Skeletal muscle satellite cell (primary cell): Measurements from ENCODE around the gene DGKD.

Experiments
- H3K27me3 ChIP-seq: 2 replicates; pipeline ENCODE4 v1.7.0; 2013; ENCODE audit warnings: low read length; ENCODE audit not compliant: control insufficient read depth, insufficient read depth
- H3K36me3 ChIP-seq: 2 replicates; pipeline ENCODE4 v1.7.0; 2013; ENCODE audit warnings: mild to moderate bottlenecking, control low read depth, low read length; ENCODE audit not compliant: insufficient read depth
- H3K4me1 ChIP-seq: 2 replicates; pipeline ENCODE4 v1.7.0; 2013; ENCODE audit warnings: low read length; ENCODE audit not compliant: control insufficient read depth, insufficient read depth
- H3K4me2 ChIP-seq: 2 replicates; pipeline ENCODE4 v1.7.0; 2013; ENCODE audit warnings: mild to moderate bottlenecking, low read length
- H3K4me3 ChIP-seq: 2 replicates; pipeline ENCODE4 v1.7.0; 2013; ENCODE audit warnings: low read length
- H3K9ac ChIP-seq: 2 replicates; pipeline ENCODE4 v1.7.0; 2013; ENCODE audit warnings: mild to moderate bottlenecking, low read depth, low read length, moderate library complexity
- H3K9me3 ChIP-seq: replicated peaks from 2 replicates; pipeline ENCODE4 v1.7.0; 2013; ENCODE audit warnings: mild to moderate bottlenecking, control low read depth, low read length

DGKD gene

DNA sequence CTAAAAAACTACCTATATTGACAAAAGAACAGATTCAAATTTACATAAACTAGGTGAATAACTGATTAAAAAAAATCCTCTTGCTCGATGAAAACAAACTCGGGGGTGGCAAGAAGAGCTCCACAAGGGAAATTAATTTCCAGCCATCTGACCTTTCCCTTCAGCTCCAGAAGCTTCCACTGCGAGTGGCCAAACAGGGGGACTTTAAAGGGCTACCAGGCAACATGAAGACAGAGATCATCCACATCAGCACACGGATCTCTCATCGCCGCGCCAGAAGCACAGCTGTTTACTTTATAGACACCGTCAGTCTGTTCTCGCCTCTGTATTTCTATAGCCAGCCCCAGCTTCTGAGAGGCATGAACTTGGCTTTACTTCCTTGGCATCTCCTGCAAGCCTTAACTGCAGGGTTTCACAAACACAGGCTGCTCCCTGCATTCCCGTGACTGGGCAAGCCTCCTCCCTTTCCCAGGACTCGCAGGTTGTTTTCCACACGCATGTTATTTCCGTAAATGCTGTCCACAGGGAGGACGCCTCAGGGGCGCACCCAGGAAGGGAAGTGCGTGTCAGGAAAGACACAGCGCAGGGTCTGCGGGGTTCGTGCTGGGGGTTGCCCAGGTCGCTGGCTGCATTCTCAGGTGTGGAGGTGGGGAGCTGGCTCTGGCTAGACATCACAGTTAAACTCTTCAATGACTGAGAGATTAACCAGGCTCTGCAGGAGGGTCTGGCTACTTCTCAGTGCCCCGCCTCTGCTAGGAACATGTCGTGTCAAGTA is 127.3 kb downstream of the DGKD start:
- Histone ChIP-seq H3K9ac (no peak overlapping the region), H3K36me3 (peaks cover 45% of the 10 kb centered on the region), H3K4me1 (peaks cover 11% of the 10 kb centered on the region)

DNA sequence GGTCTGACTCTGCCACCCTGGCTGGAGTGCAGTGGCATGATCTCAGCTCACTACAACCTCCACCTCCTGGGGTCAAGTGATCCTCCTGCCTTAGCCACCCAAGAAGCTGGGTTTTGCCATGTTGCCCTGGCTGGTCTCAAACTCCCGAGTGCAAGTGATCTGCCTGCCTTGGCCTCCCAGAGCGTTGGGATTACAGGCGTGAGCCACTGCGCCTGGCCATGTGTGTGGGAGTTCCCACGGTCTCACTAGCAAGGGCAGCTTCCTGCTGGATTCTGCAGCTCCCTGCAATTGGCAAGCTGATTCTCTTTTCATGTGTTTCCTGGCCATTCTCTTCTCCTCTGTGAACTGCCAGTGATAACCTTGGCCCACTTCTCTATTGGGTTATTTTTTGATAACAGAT is 128.3 kb downstream of the DGKD start:
- no peak overlapping the region for H3K4me2 ChIP-seq

More for the DNA sequence above, 127.3 kb downstream of the DGKD start:
- Histone ChIP-seq H3K9me3 (no peaks in the 10 kb centered on the region), H3K4me3 (no peak overlapping the region), H3K27me3 (no peaks in the 10 kb centered on the region), H3K4me2 (no peak overlapping the region)

DNA sequence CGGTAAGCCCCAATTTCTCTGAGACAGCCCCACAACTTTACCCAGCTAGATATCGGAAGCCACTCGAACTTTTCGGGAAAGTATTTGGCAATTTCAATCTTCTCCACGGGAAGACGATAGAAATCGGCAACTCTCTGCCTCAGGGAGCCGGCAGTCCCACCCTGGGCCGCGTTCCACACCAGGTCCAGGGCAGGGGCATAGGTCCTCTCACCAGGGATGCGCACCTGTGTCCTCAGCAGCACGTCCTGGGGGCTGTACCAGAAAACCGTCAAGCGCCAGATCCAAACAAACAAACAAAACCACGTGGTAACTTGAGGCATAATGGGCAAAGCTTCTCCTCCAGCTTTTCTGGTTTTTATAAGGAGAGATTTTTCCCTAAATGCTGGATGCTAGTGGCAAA is 131.4 kb downstream of the DGKD start:
- H3K36me3 ChIP-seq = peaks cover 30% of the 10 kb centered on the region
- H3K4me2 ChIP-seq = no peak overlapping the region
- no peaks in the 10 kb centered on the region for H3K9me3 ChIP-seq
- H3K4me1 ChIP-seq = peaks cover 39% of the 10 kb centered on the region
- no peak overlapping the region for H3K9ac ChIP-seq
- H3K27me3 ChIP-seq = no peaks in the 10 kb centered on the region
- no peak overlapping the region for H3K4me3 ChIP-seq

More for the DNA sequence above, 128.3 kb downstream of the DGKD start:
- no peaks in the 10 kb centered on the region for H3K9me3 ChIP-seq
- no peak overlapping the region for H3K4me3 ChIP-seq
- H3K9ac ChIP-seq = no peak overlapping the region
- peaks cover 38% of the 10 kb centered on the region for H3K36me3 ChIP-seq
- H3K4me1 ChIP-seq = peaks cover 17% of the 10 kb centered on the region
- H3K27me3 ChIP-seq = no peaks in the 10 kb centered on the region

- Histone ChIP-seq H3K4me3 (peak overlapping the region; percentile 28), H3K9me3 (no peaks in the 10 kb centered on the region), H3K27me3 (no peaks in the 10 kb centered on the region), H3K4me2 (peak overlapping the region; percentile 68), H3K9ac (peak overlapping the region; percentile 68), H3K4me1 (peaks cover 39% of the 10 kb centered on the region), H3K36me3 (peaks cover 28% of the 10 kb centered on the region)
Measured at GRCh38 chr2:233486357-233486756, 132.1 kb downstream of the DGKD start.

GRCh38 chr2:233486778-233487552 is 132.7 kb downstream of the DGKD start:
- Histone ChIP-seq H3K4me1 (peaks cover 39% of the 10 kb centered on the region), H3K9ac (peak overlapping the region; percentile 68), H3K27me3 (no peaks in the 10 kb centered on the region), H3K36me3 (peaks cover 26% of the 10 kb centered on the region), H3K4me3 (peak overlapping the region; percentile 28), H3K4me2 (peak overlapping the region; percentile 68), H3K9me3 (no peaks in the 10 kb centered on the region)

GRCh38 chr2:233487748-233488345 is 133.6 kb downstream of the DGKD start:
- Histone ChIP-seq H3K4me2 (peak overlapping the region; percentile 62), H3K9ac (peak overlapping the region; percentile 60), H3K27me3 (no peaks in the 10 kb centered on the region), H3K36me3 (peaks cover 30% of the 10 kb centered on the region), H3K4me3 (no peak overlapping the region), H3K4me1 (peaks cover 39% of the 10 kb centered on the region), H3K9me3 (no peaks in the 10 kb centered on the region)

- no peak overlapping the region for H3K4me2 ChIP-seq
- H3K4me1 ChIP-seq = peaks cover 39% of the 10 kb centered on the region
- H3K9me3 ChIP-seq = no peaks in the 10 kb centered on the region
- H3K4me3 ChIP-seq = no peak overlapping the region
- peak overlapping the region; percentile 60 for H3K9ac ChIP-seq
- H3K36me3 ChIP-seq = peaks cover 28% of the 10 kb centered on the region
- H3K27me3 ChIP-seq = no peaks in the 10 kb centered on the region
Measured at GRCh38 chr2:233489143-233489542, 134.8 kb downstream of the DGKD start.

GRCh38 chr2:233489666-233490065 is 135.4 kb downstream of the DGKD start:
- no peaks in the 10 kb centered on the region for H3K9me3 ChIP-seq
- no peak overlapping the region for H3K4me3 ChIP-seq
- no peaks in the 10 kb centered on the region for H3K27me3 ChIP-seq
- peaks cover 28% of the 10 kb centered on the region for H3K36me3 ChIP-seq
- no peak overlapping the region for H3K9ac ChIP-seq
- H3K4me1 ChIP-seq = peaks cover 39% of the 10 kb centered on the region
- H3K4me2 ChIP-seq = no peak overlapping the region

DNA sequence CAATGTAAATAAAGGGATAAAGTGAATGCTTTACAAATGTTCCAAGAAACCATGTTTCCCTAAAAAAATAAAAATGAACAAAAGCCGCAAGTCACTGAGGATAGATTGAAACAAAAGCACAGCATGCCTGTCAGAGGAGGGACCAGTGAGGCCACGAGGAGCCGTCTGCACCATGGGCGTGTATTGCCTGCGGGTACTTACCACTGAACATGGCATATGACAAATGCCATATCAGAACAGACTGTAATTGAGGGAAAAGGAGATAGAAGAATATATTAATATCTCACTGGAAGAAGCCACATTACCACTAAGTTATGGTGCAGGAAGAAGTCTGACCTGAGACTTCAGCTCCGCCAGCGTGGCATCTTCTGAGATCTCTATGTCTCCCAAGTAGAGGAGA is 136.5 kb downstream of the DGKD start:
- Histone ChIP-seq H3K36me3 (peaks cover 18% of the 10 kb centered on the region), H3K4me3 (no peak overlapping the region), H3K9ac (no peak overlapping the region), H3K4me1 (peaks cover 35% of the 10 kb centered on the region), H3K4me2 (no peak overlapping the region), H3K27me3 (no peaks in the 10 kb centered on the region), H3K9me3 (no peaks in the 10 kb centered on the region)

DNA sequence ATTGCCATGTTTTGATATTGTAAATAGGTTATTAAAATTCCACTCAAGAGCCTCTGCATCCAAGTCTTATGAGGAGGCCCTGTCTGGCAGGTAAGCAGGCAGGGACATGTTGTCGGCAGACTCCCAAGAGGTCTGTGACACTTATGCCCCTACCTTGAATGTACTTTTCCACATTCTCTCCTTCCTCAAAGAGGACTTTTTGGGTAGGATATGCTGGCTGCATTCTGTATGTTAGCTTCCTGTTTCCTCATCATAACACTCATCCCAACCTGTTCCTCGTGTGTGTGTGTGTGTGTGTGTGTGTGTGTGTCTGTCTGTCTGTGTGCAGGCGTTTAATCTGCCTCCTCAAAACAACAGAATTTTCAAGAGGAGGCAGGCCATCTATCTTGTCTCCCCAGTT is 137.0 kb downstream of the DGKD start:
- H3K27me3 ChIP-seq = no peaks in the 10 kb centered on the region
- no peak overlapping the region for H3K4me2 ChIP-seq
- no peaks in the 10 kb centered on the region for H3K9me3 ChIP-seq
- H3K4me1 ChIP-seq = peaks cover 30% of the 10 kb centered on the region
- peaks cover 23% of the 10 kb centered on the region for H3K36me3 ChIP-seq
- H3K9ac ChIP-seq = no peak overlapping the region
- H3K4me3 ChIP-seq = no peak overlapping the region

DNA sequence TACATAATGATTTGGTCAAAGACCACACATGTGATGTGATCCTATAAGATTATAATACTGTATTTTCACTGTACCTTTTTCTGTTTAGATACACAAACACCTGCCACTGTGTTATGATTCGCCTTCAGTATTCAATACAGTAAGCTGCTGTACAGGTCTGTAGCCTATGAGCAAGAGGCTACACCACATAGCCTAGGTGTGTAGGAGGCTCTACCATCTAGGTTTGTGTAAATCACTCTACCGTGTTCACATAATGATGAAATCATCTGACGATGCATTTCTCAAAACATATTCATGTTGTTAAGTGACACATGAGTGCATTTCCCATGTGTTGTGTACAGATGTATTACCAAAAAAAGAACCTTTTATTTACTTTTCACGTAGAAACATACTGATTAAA is 137.8 kb downstream of the DGKD start:
- Histone ChIP-seq H3K9ac (no peak overlapping the region), H3K9me3 (no peaks in the 10 kb centered on the region), H3K4me3 (no peak overlapping the region), H3K4me2 (no peak overlapping the region), H3K36me3 (peaks cover 26% of the 10 kb centered on the region), H3K4me1 (peaks cover 24% of the 10 kb centered on the region), H3K27me3 (no peaks in the 10 kb centered on the region)
